ENCODE results near the gene UBA52. TPM values are rescaled to one million over a fixed set of nuclear protein-coding genes. Genes with fewer than 3 reads are reported as not detected.
A peak's percentile ranks its signal among the peaks of the same experiment; 100 is the strongest.

The UBA52 gene
- total and polyA plus RNA-seq, 2 experiments from 2014 or later, result 470 to 561 TPM

- Histone ChIP-seq H3K9me2 (replicated peaks; ENCODE audit: insufficient read depth) (no peaks in the 10 kb centered on the region), H3K4me3 (peak overlapping the region; percentile 45), H3K36me3 (replicated peaks; ENCODE audit: insufficient read depth, low read depth) (no peaks in the 10 kb centered on the region), H3K4me2 (peak overlapping the region; percentile 92), H3K27me3 (peaks cover 87% of the 10 kb centered on the region), H3K9me3 (ENCODE audit: low read depth) (no peaks in the 10 kb centered on the region), H3K27ac (no peak overlapping the region), H2AFZ (peak overlapping the region; percentile 60), H3K4me1 (ENCODE audit: insufficient read depth) (peaks cover 33% of the 10 kb centered on the region), H4K20me1 (ENCODE audit: insufficient read depth, poor library complexity, severe bottlenecking) (no peaks in the 10 kb centered on the region), H3K79me2 (no peaks in the 10 kb centered on the region)
- TF ChIP-seq EZH2phosphoT487 (IDR thresholded peaks at IDR 0.05; ENCODE audit: low read depth, severe bottlenecking, unreplicated experiment) (peak; percentile 26), CTCF (IDR thresholded peaks at IDR 0.05; ENCODE audit: poor library complexity) (no peak)
- 4% methylated on average over 16 of the region's 30 CpGs for WGBS (ENCODE audit: low lambda C conversion rate, missing lambda C conversion rate)
- no peak for DNase-seq (ENCODE audit: low spot score)
Observed at GRCh38 chr19:18612051-18612771, 40.6 kb downstream of the UBA52 start.

GRCh38 chr19:18612772-18613588 is 41.3 kb downstream of the UBA52 start, which contains the start of gene TMEM59L:
Gene TMEM59L (plus strand): TSS chr19:18612870. CDS start chr19:18612959, 89 bp downstream.
- peak within 1 kb of the TSS; percentile 92 for H3K4me2 ChIP-seq
- no peaks in the 10 kb centered on the region for H4K20me1 ChIP-seq (ENCODE audit: insufficient read depth, poor library complexity, severe bottlenecking)
- H3K27me3 ChIP-seq, result peaks cover 80% of the 10 kb centered on the region
- H3K9me3 ChIP-seq (ENCODE audit: low read depth), result no peaks in the 10 kb centered on the region
- peak; percentile 75 for TF ChIP-seq EZH2 (IDR thresholded peaks at IDR 0.05; ENCODE audit: borderline replicate concordance)
- TF ChIP-seq EZH2phosphoT487 (IDR thresholded peaks at IDR 0.05; ENCODE audit: low read depth, severe bottlenecking, unreplicated experiment), result no peak
- H3K9me2 ChIP-seq (replicated peaks; ENCODE audit: insufficient read depth), result no peaks in the 10 kb centered on the region
- under 1% methylated on average over 46 of the region's 70 CpGs for WGBS (ENCODE audit: low lambda C conversion rate, missing lambda C conversion rate)
- H3K79me2 ChIP-seq, result no peaks in the 10 kb centered on the region
- H3K4me1 ChIP-seq (ENCODE audit: insufficient read depth), result peaks cover 26% of the 10 kb centered on the region
- peak within 1 kb of the TSS; percentile 45 for H3K4me3 ChIP-seq
- H3K36me3 ChIP-seq (replicated peaks; ENCODE audit: insufficient read depth, low read depth), result no peaks in the 10 kb centered on the region
- H3K27ac ChIP-seq, result no peak within 1 kb of the TSS
- H2AFZ ChIP-seq, result peak within 1 kb of the TSS; percentile 60
- DNase-seq (ENCODE audit: low spot score), result no peak

GRCh38 chr19:18613589-18614234 is 42.1 kb downstream of the UBA52 start:
- Histone ChIP-seq H3K79me2 (no peaks in the 10 kb centered on the region), H3K27me3 (peaks cover 72% of the 10 kb centered on the region), H4K20me1 (ENCODE audit: insufficient read depth, poor library complexity, severe bottlenecking) (no peaks in the 10 kb centered on the region), H3K36me3 (replicated peaks; ENCODE audit: insufficient read depth, low read depth) (no peaks in the 10 kb centered on the region), H3K4me2 (peak overlapping the region; percentile 92), H3K27ac (no peak overlapping the region), H3K4me3 (no peak overlapping the region), H2AFZ (no peak overlapping the region), H3K9me2 (replicated peaks; ENCODE audit: insufficient read depth) (no peaks in the 10 kb centered on the region), H3K9me3 (ENCODE audit: low read depth) (no peaks in the 10 kb centered on the region), H3K4me1 (ENCODE audit: insufficient read depth) (peaks cover 26% of the 10 kb centered on the region)
- DNase-seq (ENCODE audit: low spot score), result no peak
- TF ChIP-seq EZH2phosphoT487 (IDR thresholded peaks at IDR 0.05; ENCODE audit: low read depth, severe bottlenecking, unreplicated experiment) (no peak), EZH2 (IDR thresholded peaks at IDR 0.05; ENCODE audit: borderline replicate concordance) (no peak), CTCF (IDR thresholded peaks at IDR 0.05; ENCODE audit: poor library complexity) (no peak)
- WGBS (ENCODE audit: low lambda C conversion rate, missing lambda C conversion rate), result 36% methylated on average over 17 of the region's 23 CpGs

All from hepatocyte (in vitro differentiated cells).